Stomach smooth muscle (tissue), 2 donors: ENCODE results near the gene CDCA3.

Source experiments
- H3K27ac ChIP-seq: one replicate; pipeline ENCODE4 v1.7.0; 2013; ENCODE audit warnings: mild to moderate bottlenecking, low read length, inconsistent platforms
- H3K27me3 ChIP-seq, 2 donors: one replicate each; pipeline ENCODE4 v1.7.0; 2013; ENCODE audit warnings: low read length in 2 of 2; ENCODE audit not compliant: insufficient read depth in 2 of 2, control insufficient read depth in 1 of 2
- H3K36me3 ChIP-seq, 2 donors: one replicate each; pipeline ENCODE4 v1.7.0; 2013; ENCODE audit warnings: low read length in 2 of 2; ENCODE audit not compliant: control insufficient read depth in 2 of 2, insufficient read depth in 2 of 2
- H3K4me1 ChIP-seq: one replicate; pipeline ENCODE4 v1.7.0; 2013; ENCODE audit warnings: low read length; ENCODE audit not compliant: control insufficient read depth, insufficient read depth
- H3K4me3 ChIP-seq, 2 donors: one replicate each; pipeline ENCODE4 v1.7.0; 2013; ENCODE audit warnings: low read length in 2 of 2
- H3K9ac ChIP-seq, 2 donors: one replicate each; pipeline ENCODE4 v1.7.0; 2013; ENCODE audit warnings: low read length in 2 of 2, mild to moderate bottlenecking in 1 of 2
- H3K9me3 ChIP-seq, 2 donors: one replicate each; pipeline ENCODE4 v1.7.0; 2013; ENCODE audit warnings: low read length in 2 of 2; ENCODE audit not compliant: control insufficient read depth in 2 of 2
- donor health status: healthy.
- donor health status: Pancreatic carcinoma.

Gene CDCA3

GRCh38 chr12:6824901-6825381 lies 26.1 kb downstream of the CDCA3 start:
- H3K4me1 ChIP-seq: peaks cover 47% of the 10 kb centered on the region
- peak overlapping the region; percentile 13 to 39 for H3K9ac ChIP-seq

GRCh38 chr12:6824085-6824775 lies 26.9 kb downstream of the CDCA3 start:
- Histone ChIP-seq H3K4me3 (no peak overlapping the region), H3K9me3 (no peaks in the 10 kb centered on the region), H3K4me1 (peaks cover 41% of the 10 kb centered on the region), H3K36me3 (no peaks in the 10 kb centered on the region), H3K27me3 (peaks cover 0 to 16% of the 10 kb centered on the region in 2 donors), H3K9ac (no peak overlapping the region), H3K27ac (no peak overlapping the region)

More at GRCh38 chr12:6824901-6825381, 26.1 kb downstream of the CDCA3 start:
- Histone ChIP-seq H3K36me3 (no peaks in the 10 kb centered on the region), H3K27me3 (peaks cover 0 to 16% of the 10 kb centered on the region in 2 donors), H3K4me3 (peak overlapping the region in 1 of 2 donors; percentile 59), H3K9me3 (no peaks in the 10 kb centered on the region), H3K27ac (no peak overlapping the region)

GRCh38 chr12:6823182-6824084 lies 27.7 kb downstream of the CDCA3 start:
- peaks cover 41% of the 10 kb centered on the region for H3K4me1 ChIP-seq
- no peaks in the 10 kb centered on the region for H3K36me3 ChIP-seq
- H3K27ac ChIP-seq: no peak overlapping the region
- peaks cover 0 to 16% of the 10 kb centered on the region in 2 donors for H3K27me3 ChIP-seq
- no peak overlapping the region for H3K4me3 ChIP-seq
- no peaks in the 10 kb centered on the region for H3K9me3 ChIP-seq
- no peak overlapping the region for H3K9ac ChIP-seq

GRCh38 chr12:6822426-6823135 lies 28.5 kb downstream of the CDCA3 start:
- H3K4me3 ChIP-seq: peak overlapping the region; percentile 70 to 72
- peak overlapping the region; percentile 47 to 60 for H3K9ac ChIP-seq
- peaks cover 0 to 16% of the 10 kb centered on the region in 2 donors for H3K27me3 ChIP-seq
- H3K9me3 ChIP-seq: no peaks in the 10 kb centered on the region
- no peaks in the 10 kb centered on the region for H3K36me3 ChIP-seq
- no peak overlapping the region for H3K27ac ChIP-seq
- H3K4me1 ChIP-seq: peaks cover 40% of the 10 kb centered on the region

GRCh38 chr12:6821591-6822425 lies 29.3 kb downstream of the CDCA3 start, which contains the start of gene GPR162:
TSS of gene GPR162 (plus strand) at chr12:6821821. CDS start at chr12:6823899, 2,078 bp downstream.
- Histone ChIP-seq H3K4me1 (peaks cover 32% of the 10 kb centered on the region), H3K9me3 (no peaks in the 10 kb centered on the region), H3K4me3 (peak within 1 kb of the TSS; percentile 70 to 72), H3K36me3 (no peaks in the 10 kb centered on the region), H3K9ac (peak within 1 kb of the TSS; percentile 47 to 60), H3K27me3 (peaks cover 0 to 16% of the 10 kb centered on the region in 2 donors), H3K27ac (no peak within 1 kb of the TSS)

GRCh38 chr12:6820166-6820565 lies 30.9 kb downstream of the CDCA3 start:
- no peak overlapping the region for H3K4me3 ChIP-seq
- H3K9me3 ChIP-seq: no peaks in the 10 kb centered on the region
- peaks cover 21% of the 10 kb centered on the region for H3K4me1 ChIP-seq
- no peaks in the 10 kb centered on the region for H3K36me3 ChIP-seq
- H3K27ac ChIP-seq: no peak overlapping the region
- H3K27me3 ChIP-seq: peaks cover 0 to 18% of the 10 kb centered on the region in 2 donors
- H3K9ac ChIP-seq: no peak overlapping the region

- Histone ChIP-seq H3K9me3 (no peaks in the 10 kb centered on the region), H3K9ac (no peak overlapping the region), H3K4me3 (no peak overlapping the region), H3K27me3 (peaks cover 0 to 21% of the 10 kb centered on the region in 2 donors), H3K4me1 (peaks cover 18% of the 10 kb centered on the region), H3K36me3 (no peaks in the 10 kb centered on the region), H3K27ac (no peak overlapping the region)
Measured at GRCh38 chr12:6819106-6820030, 31.7 kb downstream of the CDCA3 start.

- Histone ChIP-seq H3K9me3 (no peaks in the 10 kb centered on the region), H3K27ac (no peak overlapping the region), H3K4me1 (peaks cover 18% of the 10 kb centered on the region), H3K36me3 (no peaks in the 10 kb centered on the region), H3K9ac (no peak overlapping the region), H3K27me3 (peaks cover 0 to 22% of the 10 kb centered on the region in 2 donors), H3K4me3 (no peak overlapping the region)
Measured at GRCh38 chr12:6818645-6819044, 32.4 kb downstream of the CDCA3 start.

GRCh38 chr12:6818222-6818621 lies 32.9 kb downstream of the CDCA3 start:
- Histone ChIP-seq H3K27ac (no peak overlapping the region), H3K36me3 (no peaks in the 10 kb centered on the region), H3K9me3 (no peaks in the 10 kb centered on the region)

More at GRCh38 chr12:6818222-6818621, 32.9 kb downstream of the CDCA3 start:
- peaks cover 0 to 19% of the 10 kb centered on the region in 2 donors for H3K27me3 ChIP-seq
- H3K4me1 ChIP-seq: peaks cover 18% of the 10 kb centered on the region
- no peak overlapping the region for H3K9ac ChIP-seq
- H3K4me3 ChIP-seq: no peak overlapping the region
